Measurements from ENCODE around the gene CACNG4.

DNA sequence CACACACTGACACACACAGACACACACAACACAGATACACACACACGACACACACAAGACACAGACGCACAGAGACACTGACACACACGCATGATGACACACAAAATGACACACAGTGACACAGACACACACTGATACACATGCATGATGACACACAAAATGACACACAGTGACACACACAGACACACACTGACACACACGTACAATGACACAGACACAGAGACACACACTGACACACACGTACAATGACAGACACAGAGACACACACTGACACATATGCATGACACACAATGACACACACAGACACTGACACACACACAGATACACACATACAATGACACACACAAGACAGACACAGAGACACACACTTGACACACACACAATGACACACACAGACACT lies 90.1 kb downstream of the CACNG4 start:
- TF ChIP-seq, protein P1, sequence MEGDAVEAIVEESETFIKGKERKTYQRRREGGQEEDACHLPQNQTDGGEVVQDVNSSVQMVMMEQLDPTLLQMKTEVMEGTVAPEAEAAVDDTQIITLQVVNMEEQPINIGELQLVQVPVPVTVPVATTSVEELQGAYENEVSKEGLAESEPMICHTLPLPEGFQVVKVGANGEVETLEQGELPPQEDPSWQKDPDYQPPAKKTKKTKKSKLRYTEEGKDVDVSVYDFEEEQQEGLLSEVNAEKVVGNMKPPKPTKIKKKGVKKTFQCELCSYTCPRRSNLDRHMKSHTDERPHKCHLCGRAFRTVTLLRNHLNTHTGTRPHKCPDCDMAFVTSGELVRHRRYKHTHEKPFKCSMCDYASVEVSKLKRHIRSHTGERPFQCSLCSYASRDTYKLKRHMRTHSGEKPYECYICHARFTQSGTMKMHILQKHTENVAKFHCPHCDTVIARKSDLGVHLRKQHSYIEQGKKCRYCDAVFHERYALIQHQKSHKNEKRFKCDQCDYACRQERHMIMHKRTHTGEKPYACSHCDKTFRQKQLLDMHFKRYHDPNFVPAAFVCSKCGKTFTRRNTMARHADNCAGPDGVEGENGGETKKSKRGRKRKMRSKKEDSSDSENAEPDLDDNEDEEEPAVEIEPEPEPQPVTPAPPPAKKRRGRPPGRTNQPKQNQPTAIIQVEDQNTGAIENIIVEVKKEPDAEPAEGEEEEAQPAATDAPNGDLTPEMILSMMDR (IDR thresholded peaks at IDR 0.05) = no peak
- TF ChIP-seq POLR2A (IDR thresholded peaks at IDR 0.05) (no peak), EP300 (IDR thresholded peaks at IDR 0.05) (no peak)
